Stimulated activated CD8-positive, alpha-beta memory T cell treated with anti-CD3 and anti-CD28 coated beads, Interleukin-15, amount 100 ng/mL, for 24 hours (primary cell): Measurements from ENCODE around the gene NFE2.
"Not testable (repeated sequence)": the region's sequence is repeated elsewhere in the genome, so short reads cannot be mapped to it uniquely, and the experiment has no call there.

Source experiments
- DNase-seq: peaks from one replicate; pipeline ENCODE4 v3.0.0-alpha.2; 2020; ENCODE audit warnings: low read depth

Gene NFE2

GRCh38 chr12:54282949-54283593 lies 17.7 kb downstream of the NFE2 start:
- DNase-seq = no peak

DNA sequence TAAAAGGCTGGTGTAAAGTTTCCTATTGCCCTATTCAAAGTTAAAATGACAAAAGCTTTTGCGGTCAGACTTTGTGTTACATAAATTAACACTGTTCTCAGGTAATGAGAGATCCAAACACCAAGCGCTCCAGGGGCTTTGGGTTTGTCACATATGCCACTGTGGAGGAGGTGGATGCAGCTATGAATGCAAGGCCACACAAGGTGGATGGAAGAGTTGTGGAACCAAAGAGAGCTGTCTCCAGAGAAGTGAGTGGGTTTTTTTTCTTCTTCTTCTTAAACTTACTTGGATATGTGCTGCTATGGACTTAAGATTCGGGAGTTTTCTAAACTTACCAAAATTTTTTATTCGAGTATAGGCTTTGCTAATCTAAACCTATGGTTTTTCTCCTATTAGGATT lies 19.1 kb downstream of the NFE2 start:
- DNase-seq = not testable (repeated sequence)

- not testable (repeated sequence) for DNase-seq
These were observed 19.6 kb downstream of the NFE2 start for GRCh38 chr12:54281261-54281638.

DNA sequence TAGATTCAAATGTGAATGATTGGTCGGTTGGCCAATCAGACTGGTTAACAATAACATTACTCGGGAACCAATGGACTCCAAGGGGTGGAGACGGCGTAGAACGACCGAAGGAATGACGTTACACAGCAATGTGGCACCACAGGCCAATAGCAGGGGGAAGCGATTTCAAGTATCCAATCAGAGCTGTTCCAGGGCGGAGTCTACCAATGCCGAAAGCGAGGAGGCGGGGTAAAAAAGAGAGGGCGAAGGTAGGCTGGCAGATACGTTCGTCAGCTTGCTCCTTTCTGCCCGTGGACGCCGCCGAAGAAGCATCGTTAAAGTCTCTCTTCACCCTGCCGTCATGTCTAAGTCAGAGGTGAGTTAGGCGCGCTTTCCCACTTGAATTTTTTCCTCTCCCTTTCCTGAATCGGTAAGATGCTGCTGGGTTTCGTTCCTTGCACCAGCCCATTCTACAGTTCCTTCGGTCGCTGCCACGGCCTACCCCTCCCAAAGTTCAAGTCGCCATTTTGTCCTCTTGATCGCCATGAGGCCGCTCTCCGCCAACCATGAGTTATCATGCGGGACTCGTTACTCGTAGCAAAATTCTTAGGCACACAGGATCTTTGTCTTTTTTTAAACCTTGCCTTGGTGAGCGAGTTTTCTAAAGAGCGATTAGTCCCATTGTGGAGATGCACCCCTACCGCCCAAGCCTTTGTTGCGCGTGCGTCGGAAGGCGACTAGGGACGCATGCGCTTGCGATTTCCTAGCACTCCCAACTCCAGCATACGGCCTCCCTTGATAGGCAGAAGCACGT lies 20.2 kb downstream of the NFE2 start, which contains the start of gene HNRNPA1:
TSS of gene HNRNPA1 (plus strand) at position 259 of the 793 bp plus-strand sequence. CDS start at position 341, 82 bp downstream.
- DNase-seq = peak; percentile 61

GRCh38 chr12:54279632-54280467 lies 21.0 kb downstream of the NFE2 start, which contains the start of gene CBX5:
Gene CBX5 (minus strand): TSS chr12:54280122. CDS start chr12:54257650, 22,472 bp downstream.
- DNase-seq = peak; percentile 98

GRCh38 chr12:54279227-54279631 lies 21.6 kb downstream of the NFE2 start:
- no peak for DNase-seq

GRCh38 chr12:54277823-54278276 lies 23.0 kb downstream of the NFE2 start:
- no peak for DNase-seq

DNA sequence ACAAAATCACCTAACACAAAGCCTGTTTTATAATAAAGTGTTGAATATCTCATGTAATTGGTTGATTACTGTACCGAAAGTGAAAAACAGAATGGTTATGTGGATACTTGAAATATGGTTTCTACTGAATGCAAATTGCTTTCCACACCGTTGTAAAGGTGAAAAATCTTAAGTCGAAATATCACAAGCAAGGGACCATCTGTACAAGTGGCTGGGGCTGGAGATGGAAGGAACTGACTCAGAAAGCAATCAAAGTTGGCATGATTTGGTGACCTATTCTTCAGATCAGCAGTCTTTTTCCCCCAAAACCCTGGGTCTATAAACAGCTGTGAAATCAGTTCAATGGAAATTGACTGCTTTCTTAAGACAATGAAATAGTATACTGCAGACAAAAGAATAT lies 24.4 kb downstream of the NFE2 start:
- no peak for DNase-seq

DNA sequence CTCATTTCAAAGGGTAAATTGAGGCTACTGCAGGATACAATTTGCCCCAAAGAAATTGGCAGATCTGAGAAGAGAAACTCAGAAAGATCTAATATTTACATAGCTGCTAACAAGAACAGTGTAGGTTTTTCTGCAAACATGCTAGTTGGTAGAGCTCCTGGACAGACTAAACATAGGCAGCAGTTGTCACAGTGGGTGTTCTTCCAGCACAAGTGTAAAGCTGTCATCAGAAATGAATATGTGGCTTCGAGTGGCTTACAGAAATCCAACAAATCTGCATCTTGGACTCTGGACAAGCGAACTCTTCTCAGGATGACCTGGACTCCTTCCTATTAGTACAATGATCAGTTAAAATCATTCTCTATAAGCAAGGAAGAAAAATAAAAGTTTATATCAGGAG lies 26.8 kb downstream of the NFE2 start:
- no peak for DNase-seq

- no peak for DNase-seq
These were observed 28.6 kb downstream of the NFE2 start for GRCh38 chr12:54272214-54272613.

DNA sequence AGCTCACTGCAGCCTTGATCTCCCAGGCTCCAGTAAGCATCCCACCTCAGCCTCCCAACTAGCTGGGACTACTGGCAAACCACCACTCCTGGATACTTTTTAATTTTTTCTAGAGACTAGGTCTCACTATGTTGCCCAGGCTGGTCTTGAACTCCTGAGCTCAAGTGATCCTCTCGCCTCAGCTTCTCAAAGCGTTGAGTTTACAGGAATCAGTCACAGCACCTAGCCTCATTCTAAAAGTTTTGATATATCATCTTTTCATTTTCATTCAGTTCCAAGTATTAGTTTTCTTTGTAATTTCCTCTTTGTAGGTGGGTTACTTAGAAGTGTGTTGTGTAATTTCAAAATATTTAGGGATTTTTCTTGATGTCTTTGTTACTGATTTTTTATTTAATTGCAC lies 30.5 kb downstream of the NFE2 start:
- DNase-seq = no peak

DNA sequence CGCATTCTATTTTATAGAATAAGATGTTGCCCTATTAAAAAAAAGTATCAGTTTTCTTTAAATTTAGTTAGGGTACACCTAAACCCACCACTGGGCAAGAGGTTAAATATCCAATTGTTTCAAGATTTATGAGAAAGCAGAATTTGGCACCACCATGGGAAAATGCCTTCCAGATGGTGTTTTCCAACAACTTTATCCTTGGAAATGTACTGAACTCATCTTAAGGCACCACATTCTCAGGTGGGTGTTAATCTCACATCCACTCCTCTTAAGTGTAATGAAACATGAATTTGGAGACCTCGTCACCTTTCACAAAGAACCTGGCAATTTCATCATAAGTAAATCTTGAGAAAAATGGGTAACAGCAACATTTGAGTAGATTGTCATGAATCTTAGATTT lies 34.0 kb downstream of the NFE2 start:
- no peak for DNase-seq

DNA sequence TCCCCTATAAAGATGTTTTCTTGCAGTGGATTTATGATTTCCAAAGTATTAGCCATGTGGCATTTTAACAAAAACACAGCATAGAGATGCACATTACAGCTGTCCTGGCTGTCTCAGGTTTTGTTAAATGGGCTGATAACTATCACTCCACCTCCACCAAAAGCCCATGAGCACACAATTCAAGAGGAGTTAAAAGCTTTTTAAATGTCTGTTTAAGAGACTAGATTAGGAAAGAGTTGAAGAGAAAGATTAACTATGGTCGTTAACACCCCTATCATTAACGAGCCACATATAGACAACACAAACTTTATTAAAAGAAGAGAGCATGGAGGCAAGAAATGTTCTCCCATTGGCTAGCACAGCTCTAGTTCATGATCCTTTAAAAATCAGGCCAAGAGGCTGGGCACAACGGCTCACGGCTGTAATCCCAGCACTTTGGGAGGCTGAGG lies 35.4 kb downstream of the NFE2 start:
- DNase-seq = no peak

DNA sequence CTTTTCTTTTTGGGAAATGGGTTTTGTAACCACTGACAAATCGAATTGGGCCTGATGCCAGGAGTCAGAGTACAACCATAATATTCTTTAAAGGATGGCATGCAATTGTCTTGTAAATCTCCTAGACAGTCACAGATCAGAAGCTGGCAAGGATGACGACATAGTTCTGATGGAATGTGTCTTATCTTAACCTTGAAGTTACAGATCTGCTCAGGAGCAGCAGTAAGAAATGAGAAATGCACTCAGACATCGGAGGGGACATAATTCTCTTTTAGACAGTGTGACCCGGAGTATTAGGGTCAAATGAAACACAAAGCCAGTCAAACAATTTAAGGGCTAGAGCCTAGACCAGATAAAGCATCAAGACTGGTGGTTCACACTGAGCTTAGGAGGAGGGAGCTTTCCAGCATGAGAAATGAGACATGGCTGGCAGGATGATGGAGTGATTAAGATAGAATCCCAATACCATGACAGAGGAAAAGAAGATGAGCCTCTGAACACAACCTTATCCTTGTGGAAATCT lies 38.4 kb downstream of the NFE2 start:
- DNase-seq = no peak

DNA sequence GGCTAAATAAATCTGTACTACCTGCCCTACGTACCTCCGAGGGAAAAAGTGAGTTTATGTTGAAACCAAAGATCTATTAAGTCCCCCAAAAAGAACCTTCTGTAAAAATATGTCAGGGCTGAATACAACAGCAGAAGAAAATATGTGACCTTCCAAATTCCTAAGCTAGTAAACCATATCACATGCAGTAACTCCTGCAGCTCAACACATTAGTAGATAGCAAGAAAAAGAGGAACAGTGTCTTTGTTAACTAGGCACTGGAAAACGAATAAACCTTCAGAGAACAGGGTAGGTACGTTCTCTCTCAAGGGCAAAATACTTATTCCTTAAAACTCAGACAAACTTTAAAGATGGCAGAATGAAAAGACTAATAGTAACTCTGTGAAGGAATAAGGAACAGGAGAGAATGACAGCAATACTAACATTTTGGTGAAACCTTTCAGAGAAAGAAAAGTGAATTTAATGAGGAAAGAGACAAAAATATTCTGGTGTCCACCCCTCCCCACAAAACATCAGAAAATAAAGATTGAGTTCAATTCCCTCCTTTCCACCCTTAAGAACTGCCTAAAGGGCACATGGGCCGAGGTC lies 38.9 kb downstream of the NFE2 start:
- no peak for DNase-seq

DNA sequence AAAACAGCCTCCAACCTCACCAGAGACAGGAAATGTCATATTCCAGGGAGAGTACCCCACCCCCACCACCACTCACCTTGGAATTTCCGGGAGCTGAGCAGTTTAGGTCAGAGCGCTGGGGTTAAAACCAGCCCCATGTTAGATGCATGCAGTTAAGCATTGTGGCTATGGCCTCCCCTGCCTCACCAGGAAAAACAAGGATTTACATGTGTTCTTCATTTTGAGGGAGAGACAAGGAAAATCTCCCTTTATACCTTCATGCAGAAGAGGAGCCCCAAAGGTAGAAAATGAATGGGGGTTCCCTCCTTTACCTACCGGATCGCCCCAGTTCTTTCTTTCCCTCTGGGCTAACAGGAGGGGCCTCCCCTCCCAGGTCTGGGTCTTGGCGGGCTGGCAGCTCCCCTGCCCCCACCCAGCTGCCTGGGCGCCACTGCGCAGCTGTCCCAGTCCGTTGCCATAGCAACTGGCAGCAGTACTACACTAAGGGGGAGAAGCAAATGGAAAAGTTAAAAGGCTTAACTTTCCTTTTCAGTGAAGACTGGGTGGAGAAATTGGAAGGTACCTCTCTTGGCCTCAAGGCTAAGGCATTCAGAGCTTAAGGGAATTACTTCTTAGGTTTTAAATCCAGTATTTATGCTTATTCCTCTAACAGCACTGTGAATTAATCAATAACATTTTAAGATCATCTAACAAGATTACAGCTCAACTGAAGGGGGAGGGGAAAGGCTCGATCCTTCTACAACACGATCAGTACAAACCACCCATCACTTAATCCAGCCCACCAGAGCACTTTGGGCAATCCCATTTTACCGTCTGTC lies 41.4 kb downstream of the NFE2 start:
- DNase-seq = peak; percentile 16

DNA sequence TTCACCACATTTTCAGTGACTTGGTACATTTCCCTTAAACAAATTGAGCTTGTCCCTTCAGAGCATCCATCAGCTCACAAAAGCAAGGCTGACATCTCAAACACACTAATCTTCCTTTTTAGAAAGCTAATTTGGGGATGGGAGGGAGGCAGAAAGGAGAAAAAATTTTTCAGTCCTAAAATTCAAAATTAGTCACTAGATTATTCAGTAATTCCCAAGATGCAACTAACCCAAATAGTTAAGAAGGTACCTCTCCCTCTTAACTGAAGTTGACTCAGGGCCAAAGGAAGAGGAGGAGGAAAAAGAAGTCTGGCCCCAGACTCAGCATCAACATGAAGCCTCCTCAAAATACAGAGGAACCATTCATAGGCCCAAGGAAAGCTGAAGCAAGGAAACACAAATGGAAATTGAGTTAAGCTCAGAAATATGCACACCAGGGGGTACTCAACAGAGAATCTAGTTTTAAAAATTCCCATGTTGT lies 42.6 kb downstream of the NFE2 start:
- no peak for DNase-seq

GRCh38 chr12:54257332-54257731 lies 43.5 kb downstream of the NFE2 start:
- no peak for DNase-seq

DNA sequence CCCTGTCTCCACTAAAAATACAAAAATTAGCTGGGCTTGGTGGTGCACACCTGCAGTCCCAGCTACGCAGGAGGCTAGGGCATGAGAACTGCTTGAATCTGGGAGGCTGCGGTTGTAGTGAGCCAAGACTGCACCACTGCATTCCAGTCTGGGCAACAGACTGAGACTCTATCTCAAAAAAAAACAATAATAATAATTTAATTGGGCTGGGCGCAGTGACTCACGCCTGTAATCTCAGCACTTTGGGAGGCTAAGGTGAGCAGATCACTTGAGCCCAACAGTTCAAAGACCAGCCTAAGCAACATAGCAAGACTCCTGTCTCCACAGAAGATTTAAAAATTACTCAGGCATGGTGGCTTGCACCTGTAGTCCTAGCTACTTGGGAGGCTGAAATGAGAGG lies 47.6 kb downstream of the NFE2 start:
- no peak for DNase-seq

DNA sequence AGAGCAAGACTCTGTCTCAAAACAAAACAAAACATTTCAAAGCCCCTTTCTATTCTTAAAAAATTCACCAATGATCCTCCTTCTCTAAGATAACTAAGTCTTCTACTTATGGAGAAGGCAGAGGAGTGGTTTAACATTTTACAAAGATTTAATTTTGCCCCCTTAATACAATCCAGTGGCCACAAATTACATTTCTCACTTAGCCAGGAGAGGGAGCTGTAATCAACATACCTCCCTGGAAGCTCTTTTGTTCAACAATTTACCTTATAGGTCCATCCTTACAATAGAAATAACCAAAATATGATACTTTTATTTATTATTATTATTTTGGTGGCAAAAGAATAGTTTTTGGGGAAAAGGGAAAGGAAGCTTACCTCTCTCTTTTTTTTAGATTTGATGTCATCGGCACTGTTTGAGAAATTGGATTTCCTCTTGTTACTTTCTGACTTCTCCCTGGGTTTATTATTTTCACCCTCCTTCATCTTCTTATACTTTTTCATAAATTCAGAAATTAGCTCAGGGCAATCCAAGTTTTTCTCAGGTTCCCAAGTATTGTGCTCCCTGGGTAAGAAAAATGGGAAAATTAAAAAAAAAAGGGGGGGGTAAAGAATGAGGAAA lies 49.0 kb downstream of the NFE2 start:
- DNase-seq = no peak
